Transverse colon (tissue), 4 donors: Measurements from ENCODE around the gene HPD. TPM values are rescaled to one million over a fixed set of nuclear protein-coding genes. Genes with fewer than 3 reads are reported as not detected.

Experiments
- DNase-seq: peaks from one replicate; pipeline ENCODE4 v3.0.0-alpha.2; 2019
- H3K27ac ChIP-seq, 4 donors: fragments of 200-600 bp; sonication (generic); 2 replicates each; pipeline ENCODE4 v1.5.1; 2016 to 2018; ENCODE audit warnings: inconsistent platforms in 4 of 4
- H3K27me3 ChIP-seq: fragments of 200-600 bp; sonication (generic); 2 replicates; pipeline ENCODE4 v1.5.1; 2017; ENCODE audit warnings: inconsistent platforms
- H3K36me3 ChIP-seq, 4 donors: fragments of 200-600 bp; sonication (generic); 2 replicates each; pipeline ENCODE4 v1.5.1; 2017 to 2019; ENCODE audit warnings: inconsistent platforms in 4 of 4
- H3K4me1 ChIP-seq, 4 donors: fragments of 200-600 bp; sonication (generic); 2 replicates each; pipeline ENCODE4 v1.5.1; 2017 to 2020; ENCODE audit warnings: inconsistent platforms in 4 of 4
- H3K4me3 ChIP-seq, 4 donors: fragments of 200-600 bp; sonication (generic); 1 replicate in 1 of 4; 2 replicates in 3 of 4; pipeline versions ENCODE4 v1.5.1 to v1.6.1; 2017 to 2019; ENCODE audit warnings: inconsistent platforms in 4 of 4
- H3K9me3 ChIP-seq, 2 donors: fragments of 200-600 bp; sonication (generic); 2 replicates each; pipeline ENCODE4 v1.5.1; 2017 to 2019; ENCODE audit warnings: inconsistent platforms in 2 of 2
- EP300 ChIP-seq: sonication (generic); formaldehyde crosslinking; IDR thresholded peaks from one replicate; pipeline ENCODE4 v1.6.1; 2017; ENCODE audit warnings: antibody characterized with exemption, low read depth
- POLR2A ChIP-seq: fragments of 450-650 bp; IDR thresholded peaks from one replicate; pipeline ENCODE4 v1.6.1; 2016; ENCODE audit warnings: antibody characterized with exemption, mild to moderate bottlenecking, moderate library complexity
- POLR2AphosphoS5 ChIP-seq, 3 donors: sonication (generic); formaldehyde crosslinking; IDR thresholded peaks; one replicate each; pipeline ENCODE4 v1.6.1; 2016; ENCODE audit warnings: antibody characterized with exemption in 3 of 3
- WGBS, 2 donors: methylation state at CpG; one replicate each; pipeline ENCODE4 v1.1.5; 2018; ENCODE audit warnings: low coverage in 1 of 2; 5-methylcytosine and 5-hydroxymethylcytosine counted together
- in situ Hi-C, 4 donors: fragments of 200-750 bp; cut with MboI; loops; one replicate each; pipeline versions ENCODE4 v1.15.0 to v1.15.1; 2017; ENCODE audit warnings: low sequenced_read_pairs in 3 of 4, low pct_ligation_motif_present in 1 of 4, low pct_unique_long_range_greater_than_20kb in 1 of 4
- intact Hi-C: fragments of 100-400 bp; cut with DNase I; formaldehyde crosslinking; loops from one replicate; pipeline ENCODE4 v1.15.1; 2023; ENCODE audit warnings: low total_unique reads
- total RNA-seq, 4 donors: library from RNA; depleted of rRNA; stranded (reverse); fragments of >200 nt; gene quantifications; one replicate each; pipeline ENCODE4 v1.1.0, GENCODE V29; 2016
- TF ChIP-seq, protein P1 (sequence below), 5 experiments: fragments of 200-600 bp in 3 of 5; fragments of 450-650 bp in 2 of 5; sonication (generic) in 3 of 5; IDR thresholded peaks; 1 replicate in 2 of 5; 2 replicates in 3 of 5; pipeline ENCODE4 v1.5.1; 2016 to 2017; ENCODE audit warnings: antibody characterized with exemption in 5 of 5, inconsistent platforms in 3 of 5, mild to moderate bottlenecking in 2 of 5, moderate library complexity in 1 of 5

The HPD gene
- total RNA-seq, 4 donors from 2014 or later = 0.41 TPM; not detected in 3

GRCh38 chr12:121807642-121808347 lies 50.9 kb downstream of the HPD start:
- intact Hi-C loops = no loop called here
- Histone ChIP-seq H3K4me1 (peaks cover 28 to 50% (median 45%) of the 10 kb centered on the region in 4 donors), H3K4me3 (no peak overlapping the region), H3K27ac (no peak overlapping the region), H3K9me3 (no peaks in the 10 kb centered on the region), H3K36me3 (peaks cover 0 to 15% (median 4%) of the 10 kb centered on the region in 4 donors), H3K27me3 (no peaks in the 10 kb centered on the region)
- 75% methylated on average over 14 of the region's 14 CpGs; no CpG with 5 or more reads in 1 of the 2 donors for WGBS, 2 donors
- TF ChIP-seq POLR2A (no peak), POLR2AphosphoS5 (IDR thresholded peaks at IDR 0.05) (no peak), EP300 (no peak)
- TF ChIP-seq, protein P1, sequence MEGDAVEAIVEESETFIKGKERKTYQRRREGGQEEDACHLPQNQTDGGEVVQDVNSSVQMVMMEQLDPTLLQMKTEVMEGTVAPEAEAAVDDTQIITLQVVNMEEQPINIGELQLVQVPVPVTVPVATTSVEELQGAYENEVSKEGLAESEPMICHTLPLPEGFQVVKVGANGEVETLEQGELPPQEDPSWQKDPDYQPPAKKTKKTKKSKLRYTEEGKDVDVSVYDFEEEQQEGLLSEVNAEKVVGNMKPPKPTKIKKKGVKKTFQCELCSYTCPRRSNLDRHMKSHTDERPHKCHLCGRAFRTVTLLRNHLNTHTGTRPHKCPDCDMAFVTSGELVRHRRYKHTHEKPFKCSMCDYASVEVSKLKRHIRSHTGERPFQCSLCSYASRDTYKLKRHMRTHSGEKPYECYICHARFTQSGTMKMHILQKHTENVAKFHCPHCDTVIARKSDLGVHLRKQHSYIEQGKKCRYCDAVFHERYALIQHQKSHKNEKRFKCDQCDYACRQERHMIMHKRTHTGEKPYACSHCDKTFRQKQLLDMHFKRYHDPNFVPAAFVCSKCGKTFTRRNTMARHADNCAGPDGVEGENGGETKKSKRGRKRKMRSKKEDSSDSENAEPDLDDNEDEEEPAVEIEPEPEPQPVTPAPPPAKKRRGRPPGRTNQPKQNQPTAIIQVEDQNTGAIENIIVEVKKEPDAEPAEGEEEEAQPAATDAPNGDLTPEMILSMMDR (IDR thresholded peaks at IDR 0.05) = no peak
- DNase-seq = no peak
- in situ Hi-C loops = no loop called here

DNA sequence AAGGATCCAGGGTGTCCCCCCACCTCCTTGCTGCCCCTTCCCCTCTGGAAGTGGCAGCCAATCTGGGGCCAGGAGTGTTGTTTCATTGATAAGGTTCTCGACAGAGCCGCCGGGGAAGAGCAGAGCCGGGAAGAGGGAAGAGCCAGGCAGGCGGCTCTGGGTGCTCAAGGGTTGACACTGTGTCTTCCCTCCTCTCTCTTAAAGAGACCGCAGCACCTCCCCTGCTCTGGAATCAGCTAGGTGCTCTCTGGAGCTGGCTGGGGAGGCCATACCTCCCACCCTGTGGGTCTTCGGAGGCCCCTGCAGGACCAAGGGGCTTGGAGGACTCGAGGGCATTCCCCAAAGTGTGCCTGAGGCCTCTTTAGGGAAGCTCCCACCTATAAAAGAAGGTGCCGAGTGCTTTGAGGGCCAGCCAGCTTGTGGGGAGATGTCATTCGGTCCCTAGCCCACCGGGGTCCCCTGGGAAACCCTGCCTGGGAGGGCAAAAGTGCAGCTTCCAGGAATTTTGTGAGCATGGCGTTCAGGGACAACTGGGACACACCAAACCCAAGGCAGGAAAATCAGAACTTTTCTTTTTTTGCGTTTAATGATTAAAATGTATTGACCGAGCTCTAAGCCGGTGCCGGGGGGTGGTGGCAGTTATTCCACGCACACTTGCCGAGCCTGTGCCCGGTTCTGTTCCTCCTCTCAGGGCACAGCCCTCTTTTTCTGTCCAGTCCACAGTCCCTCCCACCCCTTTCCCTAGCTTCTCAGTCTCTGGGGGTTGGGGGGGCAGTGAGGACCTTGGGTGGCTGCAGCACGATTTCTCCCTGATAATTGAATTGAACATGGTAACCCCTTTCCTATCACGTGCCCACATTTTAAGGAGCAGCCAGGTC lies 51.9 kb downstream of the HPD start:
- no peaks in the 10 kb centered on the region for H3K27me3 ChIP-seq
- no peak for DNase-seq
- H3K4me3 ChIP-seq = peak overlapping the region; percentile 75 to 94 (median 80)
- in situ Hi-C loops (no loop called here), intact Hi-C loops (no loop called here)
- peaks cover 0 to 15% (median 4%) of the 10 kb centered on the region in 4 donors for H3K36me3 ChIP-seq
- H3K4me1 ChIP-seq = peaks cover 26 to 41% (median 38%) of the 10 kb centered on the region in 4 donors
- peak overlapping the region; percentile 100 for H3K27ac ChIP-seq
- H3K9me3 ChIP-seq = no peaks in the 10 kb centered on the region
- peak; percentile 3 for TF ChIP-seq POLR2A
- no peak for TF ChIP-seq POLR2AphosphoS5 (IDR thresholded peaks at IDR 0.05)
- WGBS, 2 donors = 27 to 38% methylated on average over 9 to 21 of the region's 21 CpGs

- H3K36me3 ChIP-seq = peaks cover 0 to 15% (median 4%) of the 10 kb centered on the region in 4 donors
- in situ Hi-C loops (no loop called here), intact Hi-C loops (no loop called here)
- TF ChIP-seq POLR2AphosphoS5 (IDR thresholded peaks at IDR 0.05) (no peak), POLR2A (peak; percentile 10)
- TF ChIP-seq, protein P1 (IDR thresholded peaks at IDR 0.05) = peak in 1 of 5 experiments; percentile 19
- no peak for DNase-seq
- H3K4me3 ChIP-seq = peak overlapping the region; percentile 75 to 94 (median 80)
- no peaks in the 10 kb centered on the region for H3K9me3 ChIP-seq
- peaks cover 19 to 34% (median 33%) of the 10 kb centered on the region in 4 donors for H3K4me1 ChIP-seq
- 3% methylated on average over 16 of the region's 16 CpGs; no CpG with 5 or more reads in 1 of the 2 donors for WGBS, 2 donors
- H3K27ac ChIP-seq = peak overlapping the region; percentile 100
- H3K27me3 ChIP-seq = no peaks in the 10 kb centered on the region
These were observed 52.6 kb downstream of the HPD start for GRCh38 chr12:121806009-121806545.

DNA sequence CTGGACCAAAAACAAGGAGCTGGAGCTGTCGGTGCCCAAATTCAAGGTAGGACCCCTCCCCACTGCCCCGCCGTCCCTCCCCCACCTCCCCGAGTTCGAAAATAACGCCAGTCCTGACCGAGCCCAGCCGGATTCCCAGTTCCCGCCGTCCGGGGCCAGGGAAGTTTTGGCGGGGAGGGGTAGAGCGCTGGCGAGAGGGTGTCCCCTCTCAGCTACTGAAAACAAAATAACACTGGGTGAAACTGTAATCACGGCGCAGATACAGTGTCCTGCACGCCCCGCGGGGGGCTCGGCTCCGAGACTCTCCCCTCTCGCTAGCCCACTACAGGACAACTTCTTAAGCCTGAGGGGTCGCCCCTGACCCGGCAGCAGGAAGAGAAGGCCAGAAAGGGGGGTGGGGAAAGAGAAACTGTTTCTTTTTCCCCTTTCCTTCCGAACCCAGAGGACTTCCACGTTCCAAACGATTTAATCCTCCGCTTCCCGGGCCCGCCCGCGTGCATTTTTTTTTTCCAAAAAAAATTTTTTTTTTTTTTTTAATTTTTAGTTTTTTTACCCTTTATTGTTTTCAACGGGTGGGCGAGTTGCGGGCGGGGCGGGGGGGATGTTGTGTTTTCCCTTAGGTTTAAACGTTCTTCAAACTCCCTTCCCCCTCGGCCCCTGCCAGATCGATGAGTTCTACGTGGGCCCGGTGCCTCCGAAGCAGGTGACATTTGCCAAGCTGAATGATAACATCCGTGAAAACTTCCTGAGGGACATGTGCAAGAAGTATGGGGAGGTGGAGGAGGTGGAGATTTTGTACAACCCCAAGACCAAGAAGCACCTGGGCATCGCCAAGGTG lies 53.3 kb downstream of the HPD start:
- Histone ChIP-seq H3K27me3 (no peaks in the 10 kb centered on the region), H3K36me3 (peaks cover 0 to 15% (median 3%) of the 10 kb centered on the region in 4 donors), H3K4me1 (peaks cover 13 to 28% (median 27%) of the 10 kb centered on the region in 4 donors), H3K9me3 (no peaks in the 10 kb centered on the region), H3K27ac (peak overlapping the region; percentile 100), H3K4me3 (peak overlapping the region; percentile 75 to 94 (median 80))
- intact Hi-C loops = no loop called here
- TF ChIP-seq POLR2A (no peak), EP300 (no peak), POLR2AphosphoS5 (IDR thresholded peaks at IDR 0.05) (no peak)
- TF ChIP-seq, protein P1 (IDR thresholded peaks at IDR 0.05) = no peak
- 0 to 1% methylated on average over 17 to 42 of the region's 45 CpGs for whole genome bisulfite sequencing, 2 donors
- in situ Hi-C loops = no loop called here
- DNase-seq = no peak
